Measurements from ENCODE around the gene TMEM127.

Gene TMEM127

GRCh38 chr2:96262306-96262705 is 3.5 kb downstream of the TMEM127 start:
- no peak for DNase-seq

DNA sequence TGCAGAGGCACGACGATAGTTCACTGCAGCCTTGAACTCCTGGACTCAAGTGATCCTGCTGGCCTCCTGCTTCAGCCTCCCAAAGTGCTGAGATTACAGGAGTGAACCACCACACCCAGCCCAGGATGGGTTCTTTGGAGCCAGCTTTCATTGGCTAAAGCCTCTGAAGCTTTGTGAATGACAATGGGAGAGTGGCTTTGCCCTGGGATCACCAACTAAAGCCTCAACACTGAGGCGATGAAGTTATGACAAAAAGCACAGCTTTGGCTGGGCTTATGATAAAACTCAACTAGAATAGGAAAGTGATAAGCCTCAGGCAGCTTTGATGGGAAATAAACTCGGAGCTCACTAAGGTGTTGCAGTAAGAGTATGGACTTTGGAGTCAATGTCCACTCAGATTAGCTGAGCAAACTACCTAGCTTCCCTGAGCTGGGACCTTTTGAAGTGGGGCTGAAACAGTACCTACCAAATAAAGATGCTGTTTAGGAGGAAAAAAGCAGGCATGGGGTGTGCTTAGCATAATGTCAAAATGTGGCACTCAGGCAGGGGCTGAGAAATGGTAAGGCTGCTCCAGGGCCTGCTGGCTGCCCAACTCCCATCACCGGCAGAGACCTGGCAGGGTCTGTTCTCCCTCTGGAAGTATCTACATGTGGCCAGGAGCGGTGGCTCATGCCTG is 4.3 kb downstream of the TMEM127 start:
- no peak for DNase-seq

GRCh38 chr2:96260387-96261260 is 5.2 kb downstream of the TMEM127 start:
- peak; percentile 30 for DNase-seq

GRCh38 chr2:96259497-96259921 is 6.3 kb downstream of the TMEM127 start:
- DNase-seq = no peak

- DNase-seq = no peak
Measured at GRCh38 chr2:96258166-96259022, 7.4 kb downstream of the TMEM127 start.

GRCh38 chr2:96257744-96258143 is 8.1 kb downstream of the TMEM127 start:
- peak; percentile 15 for DNase-seq

- no peak for DNase-seq
Measured at GRCh38 chr2:96256611-96257113, 9.1 kb downstream of the TMEM127 start.

DNA sequence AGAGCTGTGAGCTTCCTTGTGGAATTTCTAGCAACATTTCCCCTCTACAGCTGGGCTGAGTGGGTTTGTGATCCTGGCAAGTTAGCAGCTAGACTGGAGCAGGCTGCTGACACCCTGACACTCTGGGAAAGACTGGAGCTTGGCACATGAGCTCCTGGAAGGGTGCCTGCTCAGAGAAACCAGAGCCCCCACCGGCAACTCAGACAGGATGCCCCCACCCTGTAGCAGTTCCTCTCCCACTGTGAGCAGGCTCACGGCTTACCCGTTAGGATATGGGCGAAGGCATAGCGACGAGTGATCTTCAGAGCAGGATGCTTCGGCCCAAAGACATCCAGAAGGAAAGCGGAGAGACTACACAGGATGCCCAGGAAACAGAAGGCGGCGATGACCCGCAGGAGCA is 11.2 kb downstream of the TMEM127 start:
- no peak for DNase-seq

GRCh38 chr2:96253006-96253405 is 12.8 kb downstream of the TMEM127 start:
- no peak for DNase-seq

GRCh38 chr2:96252526-96252925 is 13.3 kb downstream of the TMEM127 start:
- no peak for DNase-seq

- peak; percentile 38 for DNase-seq
Measured at GRCh38 chr2:96251721-96252292, 14.0 kb downstream of the TMEM127 start.

GRCh38 chr2:96250188-96250587 is 15.6 kb downstream of the TMEM127 start:
- DNase-seq = no peak

- DNase-seq = no peak
Measured at GRCh38 chr2:96249654-96250053, 16.1 kb downstream of the TMEM127 start.

DNA sequence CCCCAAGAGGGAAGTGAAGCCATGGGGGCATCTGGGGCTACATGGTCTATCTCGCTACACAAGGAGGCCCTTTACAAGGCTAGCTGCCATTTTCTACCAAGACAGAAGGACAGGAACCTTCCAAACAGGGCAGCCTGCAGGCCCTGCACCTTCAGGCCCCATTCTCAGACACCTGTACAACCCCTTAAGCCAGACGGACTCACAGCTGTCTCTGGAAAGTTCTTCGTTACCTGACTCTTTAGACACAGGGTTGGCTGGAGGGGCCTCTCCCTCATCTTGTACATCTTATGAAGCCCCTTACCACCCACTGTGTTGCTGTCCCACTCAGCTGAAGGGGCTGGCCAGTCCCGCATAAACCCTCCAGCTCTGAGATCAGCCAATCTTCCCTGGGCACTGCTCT is 17.2 kb downstream of the TMEM127 start:
- no peak for DNase-seq

DNA sequence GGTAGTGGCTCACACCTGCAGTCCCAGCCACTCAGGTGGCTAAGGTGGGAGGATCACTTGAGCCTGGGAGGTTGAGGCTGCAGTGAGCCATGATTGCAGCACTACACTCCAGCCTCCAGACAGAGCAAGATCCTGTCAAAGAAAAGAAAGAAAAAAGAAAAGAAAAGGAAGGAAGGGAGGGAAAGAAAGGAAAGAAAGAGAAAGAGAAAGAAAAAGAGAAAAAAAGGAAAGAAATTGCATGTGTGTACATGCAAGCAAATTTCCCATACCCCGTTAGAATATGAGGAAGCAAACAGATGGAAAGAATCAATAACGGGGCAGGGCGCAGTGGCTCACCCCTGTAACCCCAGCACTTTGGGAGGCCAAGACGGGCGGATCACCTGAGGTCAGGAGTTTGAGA is 17.9 kb downstream of the TMEM127 start:
- no peak for DNase-seq

- DNase-seq = no peak
Measured at GRCh38 chr2:96247009-96247408, 18.8 kb downstream of the TMEM127 start.

- no peak for DNase-seq
Measured at GRCh38 chr2:96245609-96246390, 20.0 kb downstream of the TMEM127 start.

DNA sequence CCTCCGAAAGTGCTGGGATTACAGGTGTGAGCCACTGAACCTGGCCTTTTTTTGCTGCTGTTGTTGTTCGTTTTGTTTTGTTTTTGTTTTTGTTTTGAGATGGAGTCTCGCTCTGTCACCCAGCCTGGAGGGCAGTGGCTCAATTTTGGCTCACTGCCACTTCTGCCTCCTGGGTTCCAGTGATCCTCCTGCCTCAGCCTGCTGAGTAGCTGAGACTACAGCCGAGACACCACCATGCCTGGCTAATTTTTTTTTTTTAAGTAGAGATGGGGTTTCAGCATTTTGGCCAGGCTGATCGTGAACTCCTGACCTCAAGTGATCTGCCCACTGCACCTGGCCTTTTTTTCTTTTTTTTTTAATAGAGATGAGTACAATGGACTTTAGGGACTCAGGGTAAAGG is 22.0 kb downstream of the TMEM127 start:
- no peak for DNase-seq

GRCh38 chr2:96241900-96242611 is 23.7 kb downstream of the TMEM127 start:
- DNase-seq = peak; percentile 57

GRCh38 chr2:96241227-96241626 is 24.6 kb downstream of the TMEM127 start:
- no peak for DNase-seq
